Stimulated activated CD4-positive, alpha-beta T cell treated with anti-CD3 and anti-CD28 coated beads, Interleukin-12 subunit alpha, Interleukin-12 subunit beta, amount 100 ng/mL, for 48 hours (primary cell): Measurements from ENCODE around the gene TRRAP.
A peak's percentile ranks its signal among the peaks of the same experiment; 100 is the strongest.
"Not testable (repeated sequence)": the region's sequence is repeated elsewhere in the genome, so short reads cannot be mapped to it uniquely, and the experiment has no call there.

Experiments used
- DNase-seq, 3 donors: peaks; one replicate each; pipeline ENCODE4 v3.0.0-alpha.2; 2020; ENCODE audit warnings: low read depth in 2 of 3, low spot score in 1 of 3

Gene TRRAP

GRCh38 chr7:98864731-98865453 lies 13.4 kb upstream of the TRRAP start:
- no peak for DNase-seq

GRCh38 chr7:98866351-98866750 lies 12.0 kb upstream of the TRRAP start:
- DNase-seq = no peak

GRCh38 chr7:98866765-98867164 lies 11.6 kb upstream of the TRRAP start:
- no peak for DNase-seq

GRCh38 chr7:98868450-98868849 lies 9.9 kb upstream of the TRRAP start:
- no peak for DNase-seq

- DNase-seq = no peak
Observed at GRCh38 chr7:98869027-98869596, 9.2 kb upstream of the TRRAP start.

GRCh38 chr7:98869597-98870120 lies 8.7 kb upstream of the TRRAP start, which contains the start of gene TMEM130:
Gene TMEM130, minus strand, starts transcription at chr7:98870014. Its CDS starts 153 bp downstream, at chr7:98869861.
- no peak for DNase-seq

- DNase-seq = peak; percentile 31 to 57 (median 40)
Observed at GRCh38 chr7:98870121-98870651, 8.1 kb upstream of the TRRAP start.

- DNase-seq = no peak
Observed at GRCh38 chr7:98870807-98871491, 7.4 kb upstream of the TRRAP start.

- DNase-seq = peak in 1 of 3 donors; percentile 14
Observed at GRCh38 chr7:98872328-98872924, 5.9 kb upstream of the TRRAP start.

- not testable (repeated sequence) for DNase-seq
Observed at GRCh38 chr7:98873610-98874009, 4.7 kb upstream of the TRRAP start.

- no peak for DNase-seq
Observed at GRCh38 chr7:98874942-98875341, 3.4 kb upstream of the TRRAP start.

- no peak for DNase-seq
Observed at GRCh38 chr7:98875501-98875900, 2.8 kb upstream of the TRRAP start.

- DNase-seq = no peak
Observed at GRCh38 chr7:98877146-98877545, 1.2 kb upstream of the TRRAP start.

- DNase-seq = no peak
Observed at GRCh38 chr7:98877692-98878364, 504 bp upstream of the TRRAP start.

- DNase-seq = peak; percentile 42 to 49 (median 44)
Observed at GRCh38 chr7:98879198-98879978, 1.1 kb downstream of the TRRAP start.

GRCh38 chr7:98879979-98880315 lies 1.6 kb downstream of the TRRAP start:
- DNase-seq = no peak

GRCh38 chr7:98880485-98880884 lies 2.2 kb downstream of the TRRAP start:
- DNase-seq = no peak

- DNase-seq = no peak
Observed at GRCh38 chr7:98881561-98882315, 3.4 kb downstream of the TRRAP start.

GRCh38 chr7:98884416-98884815 lies 6.1 kb downstream of the TRRAP start:
- DNase-seq = no peak
